HG02610 (cell line): Measurements from ENCODE around the gene ZNF576.
"Not testable (repeated sequence)": the region's sequence is repeated elsewhere in the genome, so short reads cannot be mapped to it uniquely, and the experiment has no call there.

Experiments
- ATAC-seq: cut with Tn5 transposase; IDR thresholded peaks from one replicate; pipeline ENCODE4 v1.9.1; 2021; ENCODE audit warnings: mild to moderate bottlenecking, moderate library complexity; ENCODE audit not compliant: unreplicated experiment

The ZNF576 gene

DNA sequence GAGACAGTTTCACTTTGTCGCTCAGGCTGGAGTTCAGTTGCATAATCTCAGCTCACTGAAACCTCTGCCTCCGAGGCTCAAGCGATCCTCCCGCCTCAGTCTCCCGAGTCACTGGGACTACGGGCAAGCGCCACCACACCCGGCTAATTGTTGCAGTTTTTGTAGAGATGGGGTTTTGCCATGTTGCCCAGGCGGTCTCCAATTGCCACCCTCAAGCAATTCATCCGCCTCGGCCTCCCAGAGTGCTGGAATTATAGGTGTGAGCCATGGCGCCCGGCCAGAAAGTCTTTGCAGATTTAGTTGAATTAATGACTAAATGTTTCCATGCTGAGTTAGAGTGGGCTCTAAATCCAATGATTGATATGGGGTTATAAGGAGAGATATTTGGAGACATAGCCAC, 47.8 kb downstream of the ZNF576 start:
- ATAC-seq = no peak

DNA sequence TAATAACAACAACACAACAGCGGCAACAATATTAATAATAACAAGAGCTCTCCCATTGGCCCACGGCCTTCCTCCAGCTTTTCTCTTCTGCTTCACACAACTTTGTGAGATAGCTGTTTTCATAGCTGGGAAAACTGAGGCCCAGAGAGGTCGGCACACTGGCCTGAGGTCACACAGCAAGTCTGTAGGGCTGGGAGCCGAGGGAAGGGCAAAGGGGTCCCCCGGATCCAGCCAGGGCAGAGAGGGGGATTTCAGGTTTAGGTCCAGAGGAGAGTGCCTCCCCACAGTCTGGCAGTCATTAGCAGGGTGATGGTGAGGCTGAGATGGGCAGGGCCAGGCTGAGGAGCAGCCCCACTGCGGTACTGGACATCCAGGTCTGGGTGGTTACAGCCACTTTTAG, 52.2 kb downstream of the ZNF576 start:
- no peak for ATAC-seq

DNA sequence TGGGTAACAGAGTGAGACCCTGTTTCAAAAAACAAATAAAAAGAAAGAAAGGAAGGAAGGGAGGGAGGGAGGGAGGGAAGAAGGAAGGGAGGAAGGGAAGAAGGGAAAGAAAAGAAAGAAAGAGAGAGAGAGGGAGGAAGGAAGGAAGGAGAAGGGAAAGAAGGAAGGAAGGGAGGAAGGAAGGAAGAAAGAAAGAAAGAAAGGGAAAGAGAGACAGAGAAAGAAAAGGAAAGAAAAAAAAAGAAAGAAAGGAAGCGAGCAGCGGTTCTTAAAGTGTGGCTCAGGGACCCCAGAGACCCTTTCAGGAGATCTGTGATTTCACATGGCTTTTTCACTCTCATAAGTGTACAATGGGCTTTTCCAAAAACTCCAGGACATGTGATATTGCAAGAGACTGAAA, 53.1 kb downstream of the ZNF576 start:
- ATAC-seq = no peak

DNA sequence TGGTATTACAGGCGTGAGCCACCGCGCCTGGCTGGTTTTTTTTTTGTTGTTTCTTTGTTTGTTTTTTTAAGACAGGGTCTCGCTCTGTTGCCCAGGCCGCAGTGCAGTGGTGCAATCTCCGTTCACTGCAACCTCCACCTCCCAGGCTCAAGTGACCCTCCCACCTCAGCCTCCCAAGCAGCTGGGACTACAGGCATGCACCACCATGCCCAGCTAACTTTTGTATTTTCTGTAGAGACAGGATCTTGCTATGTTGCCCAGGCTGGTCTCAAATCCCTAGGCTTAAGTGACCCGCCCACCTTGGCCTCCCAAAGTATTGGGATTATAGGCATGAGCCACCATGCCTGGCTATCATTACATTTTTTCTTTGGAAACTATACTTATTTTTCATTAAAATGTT, 53.9 kb downstream of the ZNF576 start:
- ATAC-seq = not testable (repeated sequence)
